GM23338 (cell line): ENCODE results near the gene ARHGAP4. TPM values are rescaled to one million over a fixed set of nuclear protein-coding genes. Genes with fewer than 3 reads are reported as not detected.

Experiments
- ATAC-seq: fragments of 200-7000 bp; cut with Tn5 transposase; 3 replicates; pipeline ENCODE4 v1.9.1; 2020
- DNase-seq: peaks from one replicate; pipeline ENCODE4 v3.0.0-alpha.2; 2015; ENCODE audit warnings: low spot score
- H2AFZ ChIP-seq: fragments of 200-600 bp; sonication (generic); 2 replicates; pipeline ENCODE4 v1.8.0; 2016; ENCODE audit warnings: antibody characterized with exemption, mild to moderate bottlenecking, moderate library complexity
- H3F3A ChIP-seq: fragments of 200-600 bp; sonication (generic); replicated peaks from 2 replicates; pipeline ENCODE4 v1.8.0; 2017; ENCODE audit warnings: antibody characterized with exemption, mixed run types, low read depth
- H3K27ac ChIP-seq: fragments of 200-600 bp; sonication (generic); 2 replicates; pipeline ENCODE4 v1.6.1; 2016; ENCODE audit warnings: low read depth
- H3K27me3 ChIP-seq: fragments of 200-600 bp; sonication (generic); 2 replicates; pipeline ENCODE4 v1.8.0; 2016; ENCODE audit warnings: mild to moderate bottlenecking, mixed run types, moderate library complexity; ENCODE audit not compliant: insufficient read depth
- H3K36me3 ChIP-seq: fragments of 200-600 bp; sonication (generic); 2 replicates; pipeline ENCODE4 v1.8.0; 2016; ENCODE audit warnings: mild to moderate bottlenecking; ENCODE audit not compliant: insufficient read depth
- H3K4me1 ChIP-seq: fragments of 200-600 bp; sonication (generic); 2 replicates; pipeline ENCODE4 v1.8.0; 2016; ENCODE audit warnings: mild to moderate bottlenecking, moderate library complexity; ENCODE audit not compliant: insufficient read depth
- H3K4me2 ChIP-seq: fragments of 200-600 bp; sonication (generic); 2 replicates; pipeline ENCODE4 v1.7.1; 2017; ENCODE audit warnings: mixed run types
- H3K4me3 ChIP-seq: fragments of 200-600 bp; sonication (generic); 2 replicates; pipeline ENCODE4 v1.6.1; 2016; ENCODE audit warnings: mixed run types
- H3K79me2 ChIP-seq: fragments of 200-600 bp; sonication (generic); replicated peaks from 2 replicates; pipeline ENCODE4 v1.8.0; 2017; ENCODE audit warnings: mild to moderate bottlenecking; ENCODE audit not compliant: insufficient read depth
- H3K9me2 ChIP-seq: fragments of 200-600 bp; sonication (generic); 2 replicates; pipeline ENCODE4 v1.8.0; 2017; ENCODE audit not compliant: insufficient read depth
- H4K20me1 ChIP-seq: fragments of 200-600 bp; sonication (generic); replicated peaks from 2 replicates; pipeline ENCODE4 v1.8.0; 2017; ENCODE audit warnings: mild to moderate bottlenecking; ENCODE audit not compliant: insufficient read depth
- H3K27ac Mint-ChIP-seq: 2 replicates; pipeline ENCODE4 v1.8.0; 2020; ENCODE audit warnings: inconsistent platforms, mild to moderate bottlenecking, moderate library complexity, mixed read lengths
- H3K27me3 Mint-ChIP-seq: 3 replicates; pipeline ENCODE4 v1.8.0; 2022; ENCODE audit warnings: low read depth, mild to moderate bottlenecking, moderate library complexity, mixed read lengths, inconsistent platforms; ENCODE audit not compliant: insufficient read depth, poor library complexity
- H3K36me3 Mint-ChIP-seq: 3 replicates; pipeline ENCODE4 v1.8.0; 2021; ENCODE audit warnings: low read depth, mild to moderate bottlenecking, inconsistent platforms, moderate library complexity, mixed read lengths
- H3K4me1 Mint-ChIP-seq: 3 replicates; pipeline ENCODE4 v1.8.0; 2020; ENCODE audit warnings: mild to moderate bottlenecking, inconsistent platforms, mixed read lengths
- H3K4me3 Mint-ChIP-seq: 3 replicates; pipeline ENCODE4 v1.8.0; 2021; ENCODE audit warnings: moderate library complexity, mild to moderate bottlenecking, inconsistent platforms, mixed read lengths
- H3K9me3 Mint-ChIP-seq: 3 replicates; pipeline ENCODE4 v1.8.0; 2020; ENCODE audit warnings: moderate library complexity, mild to moderate bottlenecking, inconsistent platforms, mixed read lengths
- CREB1 ChIP-seq: fragments of 250-450 bp; sonication (Bioruptor Pico); IDR thresholded peaks from 2 replicates; pipeline ENCODE4 v1.5.0; 2020; ENCODE audit warnings: low read depth, mild to moderate bottlenecking, moderate library complexity
- CTCF ChIP-seq, 2 experiments: fragments of 200-600 bp in 1 of 2; sonication (generic) in 1 of 2; conservative IDR thresholded peaks; 2 replicates each; pipeline versions ENCODE4 v1.5.1 to v1.6.1; 2016 to 2017; ENCODE audit warnings: antibody characterized with exemption in 2 of 2, low read depth in 2 of 2, mild to moderate bottlenecking in 2 of 2, moderate library complexity in 1 of 2
- ETS1 ChIP-seq: IDR thresholded peaks from 2 replicates; pipeline ENCODE4 v1.6.1; 2016; ENCODE audit warnings: antibody characterized with exemption
- EZH2 ChIP-seq: fragments of 200-600 bp; sonication (generic); IDR thresholded peaks from one replicate; pipeline ENCODE4 v1.8.0; 2017; ENCODE audit warnings: antibody characterized with exemption, mild to moderate bottlenecking, low read depth; ENCODE audit not compliant: unreplicated experiment
- EZH2phosphoT487 ChIP-seq: fragments of 200-600 bp; sonication (generic); IDR thresholded peaks from one replicate; pipeline ENCODE4 v1.8.1; 2018; ENCODE audit warnings: antibody characterized with exemption; ENCODE audit not compliant: unreplicated experiment
- JUNB ChIP-seq: IDR thresholded peaks from one replicate; pipeline ENCODE4 v1.6.1; 2016; ENCODE audit warnings: antibody characterized with exemption; ENCODE audit not compliant: unreplicated experiment
- NANOG ChIP-seq: IDR thresholded peaks from 2 replicates; pipeline ENCODE4 v1.6.1; 2016; ENCODE audit warnings: antibody characterized with exemption, borderline replicate concordance
- POLR2AphosphoS5 ChIP-seq: IDR thresholded peaks from 2 replicates; pipeline ENCODE4 v1.6.1; 2016; ENCODE audit warnings: antibody characterized with exemption, low read depth
- REST ChIP-seq: IDR thresholded peaks from one replicate; pipeline ENCODE4 v1.6.1; 2018; ENCODE audit warnings: antibody characterized with exemption; ENCODE audit not compliant: unreplicated experiment
- STAT1 ChIP-seq: IDR thresholded peaks from one replicate; pipeline ENCODE4 v1.6.1; 2016; ENCODE audit warnings: antibody characterized with exemption; ENCODE audit not compliant: unreplicated experiment
- ZNF331 ChIP-seq: fragments of 250-450 bp; sonication (Bioruptor Pico); IDR thresholded peaks from 2 replicates; pipeline ENCODE4 v1.5.0; 2020; ENCODE audit warnings: low read depth, mild to moderate bottlenecking, moderate library complexity
- polyA plus RNA-seq: library from polyadenylated mRNA; unstranded; fragments of >200 nt; fragmentation: Nextera tagmentation; extraction: Ambion mirVana; gene quantifications from 2 replicates; pipeline ENCODE4 v1.2.1, GENCODE V29; 2016
- total RNA-seq: library from RNA; depleted of rRNA; stranded (reverse); fragments of >200 nt; shearing (Covaris generic); gene quantifications from 2 replicates; pipeline ENCODE4 v1.2.3, GENCODE V29; 2014

ARHGAP4 gene
- total and polyA plus RNA-seq, 2 experiments from 2014 or later: 21.5 to 59.5 TPM

- TF ChIP-seq CTCF (conservative IDR thresholded peaks at IDR 0.05; ENCODE audit: low read depth in 2 of 2): no peak
- TF ChIP-seq STAT1: no peak
- no peak for TF ChIP-seq EZH2phosphoT487
- no peak for TF ChIP-seq NANOG
- TF ChIP-seq ETS1: no peak
- no peak for TF ChIP-seq POLR2AphosphoS5
- TF ChIP-seq EZH2: no peak
Measured at GRCh38 chrX:153941336-153942252, 15.5 kb upstream of the ARHGAP4 start (continued).

GRCh38 chrX:153939573-153939972 lies 13.5 kb upstream of the ARHGAP4 start:
- no peak for DNase-seq
- Histone ChIP-seq H3K4me3 (no peak overlapping the region), H4K20me1 (no peaks in the 10 kb centered on the region), H3K9me2 (no peaks in the 10 kb centered on the region), H3K4me1 (peaks cover 4% of the 10 kb centered on the region; the same call in 1 of the 2 replicates), H3K36me3 (no peaks in the 10 kb centered on the region), H3K4me2 (no peak overlapping the region), H3K79me2 (no peaks in the 10 kb centered on the region), H3K27me3 (no peaks in the 10 kb centered on the region), H3K27ac (no peak overlapping the region), H3F3A (no peaks in the 10 kb centered on the region), H2AFZ (no peak overlapping the region)
- Mint-ChIP-seq H3K4me1 (peaks cover 24% of the 10 kb centered on the region), H3K27me3 (peaks cover 5% of the 10 kb centered on the region), H3K27ac (no peak overlapping the region), H3K9me3 (no peaks in the 10 kb centered on the region), H3K36me3 (peaks cover 3% of the 10 kb centered on the region; the same call in 1 of the 3 replicates), H3K4me3 (no peak overlapping the region)
- no peak for ATAC-seq
- TF ChIP-seq NANOG: no peak
- TF ChIP-seq JUNB: no peak
- no peak for TF ChIP-seq EZH2phosphoT487
- TF ChIP-seq CTCF (conservative IDR thresholded peaks at IDR 0.05; ENCODE audit: low read depth in 2 of 2): no peak
- no peak for TF ChIP-seq ZNF331 (CRISPR knock-in tag)
- no peak for TF ChIP-seq STAT1
- no peak for TF ChIP-seq CREB1 (CRISPR knock-in tag)
- TF ChIP-seq POLR2AphosphoS5: no peak
- no peak for TF ChIP-seq REST
- no peak for TF ChIP-seq ETS1
